ENCODE data around the gene CREB3L1. TPM values are rescaled to one million over a fixed set of nuclear protein-coding genes. Genes with fewer than 3 reads are reported as not detected.

CREB3L1 gene
- total and polyA plus RNA-seq, 4 experiments from 2014 or later: not detected

GRCh38 chr11:46333394-46333947, 56.0 kb downstream of the CREB3L1 start:
- POLR2A ChIA-PET (ENCODE audit: partially characterized antibody): interaction anchor here (0.6 to 9.8 kb wide), 8 partner anchors 14 to 415 kb away, joined by 3 to 262 read pairs (median 5); partner anchors contain the start of genes DGKZ and PEX16
- peak overlapping the region; percentile 42 for H3K27ac ChIP-seq (ENCODE audit: low read depth, low read length)

GRCh38 chr11:46334211-46334610, 56.7 kb downstream of the CREB3L1 start:
- Histone ChIP-seq H3K36me3 (ENCODE audit: insufficient read depth, low read length) (no peaks in the 10 kb centered on the region), H3K4me3 (ENCODE audit: low read length in 2 of 2) (peak overlapping the region in 1 of 2 donors; percentile 34), H3K27me3 (ENCODE audit: insufficient read depth, low read length) (no peaks in the 10 kb centered on the region), H3K4me1 (ENCODE audit: insufficient read depth, low read length) (peaks cover 86% of the 10 kb centered on the region), H3K27ac (ENCODE audit: low read depth, low read length) (no peak overlapping the region), H3K9me3 (ENCODE audit: control insufficient read depth in 1 of 2, low read length in 2 of 2) (no peaks in the 10 kb centered on the region)
- Mint-ChIP-seq H3K4me3 (peak overlapping the region; percentile 89 to 95 (median 90)), H3K4me1 (peaks cover 34 to 86% (median 68%) of the 10 kb centered on the region in 4 donors), H3K9me3 (no peaks in the 10 kb centered on the region), H3K27ac (peak overlapping the region in 2 of 7 donors; percentile 8 to 57), H3K27me3 (no peaks in the 10 kb centered on the region), H3K36me3 (peaks cover 0 to 3% of the 10 kb centered on the region in 2 donors)
- POLR2A ChIA-PET (ENCODE audit: partially characterized antibody): interaction anchor here (1.0 to 9.8 kb wide), 3 partner anchors 13 to 26 kb away, joined by 3 to 262 read pairs (median 53); partner anchors contain the start of gene DGKZ
- DNase-seq: no peak
- intact Hi-C loops (cut with micrococcal nuclease): loop anchor here (5.0 kb wide), 1 partner anchor 37 kb away; no protein-coding TSS in a partner anchor
- CTCF ChIA-PET (ENCODE audit: partially characterized antibody): interaction anchor here (1.1 to 11.9 kb wide), 3 partner anchors 10 to 22 kb away, joined by 3 to 187 read pairs (median 5); partner anchors contain the start of gene DGKZ

More at GRCh38 chr11:46333394-46333947, 56.0 kb downstream of the CREB3L1 start:
- Mint-ChIP-seq H3K9me3 (no peaks in the 10 kb centered on the region), H3K36me3 (peaks cover 0 to 3% of the 10 kb centered on the region in 2 donors), H3K27me3 (no peaks in the 10 kb centered on the region), H3K4me3 (peak overlapping the region; percentile 89 to 95 (median 90)), H3K4me1 (peaks cover 34 to 80% (median 64%) of the 10 kb centered on the region in 4 donors), H3K27ac (peak overlapping the region; percentile 41 to 92 (median 88))
- peak overlapping the region; percentile 34 to 54 for H3K4me3 ChIP-seq (ENCODE audit: low read length in 2 of 2)
- H3K27me3 ChIP-seq (ENCODE audit: insufficient read depth, low read length): no peaks in the 10 kb centered on the region
- no peaks in the 10 kb centered on the region for H3K9me3 ChIP-seq (ENCODE audit: control insufficient read depth in 1 of 2, low read length in 2 of 2)
- CTCF ChIA-PET (ENCODE audit: partially characterized antibody): interaction anchor here (1.1 to 11.9 kb wide), 7 partner anchors 10 to 94 kb away, joined by 3 to 187 read pairs (median 5); no protein-coding TSS in a partner anchor
- intact Hi-C loops (cut with micrococcal nuclease): loop anchor here (5.0 kb wide), 1 partner anchor 36 kb away; no protein-coding TSS in a partner anchor
- peaks cover 79% of the 10 kb centered on the region for H3K4me1 ChIP-seq (ENCODE audit: insufficient read depth, low read length)
- peak; percentile 36 to 55 (median 40) for DNase-seq
- H3K36me3 ChIP-seq (ENCODE audit: insufficient read depth, low read length): no peaks in the 10 kb centered on the region

GRCh38 chr11:46335271-46335670, 57.8 kb downstream of the CREB3L1 start:
- Mint-ChIP-seq H3K4me3 (peak overlapping the region in 5 of 8 donors; percentile 1 to 89 (median 43)), H3K27ac (peak overlapping the region in 5 of 7 donors; percentile 10 to 68 (median 32)), H3K27me3 (no peaks in the 10 kb centered on the region), H3K4me1 (peaks cover 29 to 86% (median 63%) of the 10 kb centered on the region in 4 donors), H3K36me3 (peaks cover 0 to 3% of the 10 kb centered on the region in 2 donors), H3K9me3 (no peaks in the 10 kb centered on the region)
- no peaks in the 10 kb centered on the region for H3K27me3 ChIP-seq (ENCODE audit: insufficient read depth, low read length)
- H3K36me3 ChIP-seq (ENCODE audit: insufficient read depth, low read length): no peaks in the 10 kb centered on the region
- ChIA-PET POLR2A (ENCODE audit: partially characterized antibody) (interaction anchor here (9.8 kb wide), 1 partner anchor 12 kb away, joined by 262 read pairs; the partner anchor contains the start of gene DGKZ), CTCF (ENCODE audit: partially characterized antibody) (interaction anchor here (1.1 to 11.9 kb wide), 4 partner anchors 9 to 23 kb away, joined by 3 to 187 read pairs (median 5); partner anchors contain the start of gene DGKZ)
- no peaks in the 10 kb centered on the region for H3K9me3 ChIP-seq (ENCODE audit: control insufficient read depth in 1 of 2, low read length in 2 of 2)
- no peak overlapping the region for H3K4me3 ChIP-seq (ENCODE audit: low read length in 2 of 2)
- H3K4me1 ChIP-seq (ENCODE audit: insufficient read depth, low read length): peaks cover 84% of the 10 kb centered on the region
- H3K27ac ChIP-seq (ENCODE audit: low read depth, low read length): no peak overlapping the region
- no peak for DNase-seq
- intact Hi-C loops (cut with micrococcal nuclease): no loop called here

GRCh38 chr11:46335890-46336562, 58.6 kb downstream of the CREB3L1 start:
- Mint-ChIP-seq H3K9me3 (no peaks in the 10 kb centered on the region), H3K27me3 (no peaks in the 10 kb centered on the region), H3K4me3 (peak overlapping the region in 6 of 8 donors; percentile 21 to 63 (median 45)), H3K36me3 (peaks cover 0 to 3% of the 10 kb centered on the region in 2 donors), H3K4me1 (peaks cover 21 to 85% (median 57%) of the 10 kb centered on the region in 4 donors), H3K27ac (peak overlapping the region in 5 of 7 donors; percentile 55 to 77 (median 67))
- peaks cover 80% of the 10 kb centered on the region for H3K4me1 ChIP-seq (ENCODE audit: insufficient read depth, low read length)
- no peaks in the 10 kb centered on the region for H3K27me3 ChIP-seq (ENCODE audit: insufficient read depth, low read length)
- H3K36me3 ChIP-seq (ENCODE audit: insufficient read depth, low read length): no peaks in the 10 kb centered on the region
- no peak overlapping the region for H3K27ac ChIP-seq (ENCODE audit: low read depth, low read length)
- DNase-seq: no peak
- no peaks in the 10 kb centered on the region for H3K9me3 ChIP-seq (ENCODE audit: control insufficient read depth in 1 of 2, low read length in 2 of 2)
- CTCF ChIA-PET (ENCODE audit: partially characterized antibody): interaction anchor here (1.2 to 11.9 kb wide), 2 partner anchors 11 to 24 kb away, joined by 5 to 187 read pairs; partner anchors contain the start of gene DGKZ
- intact Hi-C loops (cut with micrococcal nuclease): no loop called here
- no peak overlapping the region for H3K4me3 ChIP-seq (ENCODE audit: low read length in 2 of 2)
- POLR2A ChIA-PET (ENCODE audit: partially characterized antibody): interaction anchor here (9.8 kb wide), 1 partner anchor 11 kb away, joined by 262 read pairs; the partner anchor contains the start of gene DGKZ

- no peaks in the 10 kb centered on the region for H3K9me3 ChIP-seq (ENCODE audit: control insufficient read depth in 1 of 2, low read length in 2 of 2)
- H3K27ac ChIP-seq (ENCODE audit: low read depth, low read length): no peak overlapping the region
- intact Hi-C loops (cut with micrococcal nuclease): no loop called here
- H3K36me3 ChIP-seq (ENCODE audit: insufficient read depth, low read length): no peaks in the 10 kb centered on the region
- peak overlapping the region in 5 of 7 donors; percentile 58 to 75 (median 72) for H3K27ac Mint-ChIP-seq
- H3K27me3 Mint-ChIP-seq: no peaks in the 10 kb centered on the region
- no peak overlapping the region for H3K4me3 ChIP-seq (ENCODE audit: low read length in 2 of 2)
- ChIA-PET CTCF (ENCODE audit: partially characterized antibody) (interaction anchor here (1.2 to 11.9 kb wide), 2 partner anchors 10 to 24 kb away, joined by 5 to 187 read pairs; partner anchors contain the start of gene DGKZ), POLR2A (ENCODE audit: partially characterized antibody) (interaction anchor here (9.8 kb wide), 1 partner anchor 11 kb away, joined by 262 read pairs; the partner anchor contains the start of gene DGKZ)
- H3K9me3 Mint-ChIP-seq: no peaks in the 10 kb centered on the region
- H3K36me3 Mint-ChIP-seq: peaks cover 0 to under 1% of the 10 kb centered on the region in 2 donors
- H3K4me3 Mint-ChIP-seq: peak overlapping the region in 3 of 8 donors; percentile 23 to 48 (median 47)
- peak in 1 of 5 donors; percentile 26 for DNase-seq
- H3K27me3 ChIP-seq (ENCODE audit: insufficient read depth, low read length): no peaks in the 10 kb centered on the region
- H3K4me1 ChIP-seq (ENCODE audit: insufficient read depth, low read length): peaks cover 80% of the 10 kb centered on the region
- H3K4me1 Mint-ChIP-seq: peaks cover 21 to 85% (median 57%) of the 10 kb centered on the region in 4 donors
Observed at GRCh38 chr11:46336563-46337180, 59.2 kb downstream of the CREB3L1 start.

- H3K9me3 ChIP-seq (ENCODE audit: control insufficient read depth in 1 of 2, low read length in 2 of 2): no peaks in the 10 kb centered on the region
- H3K27me3 ChIP-seq (ENCODE audit: insufficient read depth, low read length): no peaks in the 10 kb centered on the region
- Mint-ChIP-seq H3K36me3 (no peaks in the 10 kb centered on the region), H3K4me3 (peak overlapping the region in 1 of 8 donors; percentile 27), H3K27ac (peak overlapping the region in 2 of 7 donors; percentile 68 to 77), H3K9me3 (no peaks in the 10 kb centered on the region), H3K27me3 (no peaks in the 10 kb centered on the region), H3K4me1 (peaks cover 25 to 88% (median 62%) of the 10 kb centered on the region in 4 donors)
- H3K4me3 ChIP-seq (ENCODE audit: low read length in 2 of 2): no peak overlapping the region
- no peak overlapping the region for H3K27ac ChIP-seq (ENCODE audit: low read depth, low read length)
- peaks cover 82% of the 10 kb centered on the region for H3K4me1 ChIP-seq (ENCODE audit: insufficient read depth, low read length)
- no peaks in the 10 kb centered on the region for H3K36me3 ChIP-seq (ENCODE audit: insufficient read depth, low read length)
- POLR2A ChIA-PET (ENCODE audit: partially characterized antibody): interaction anchor here (1.7 kb wide), 1 partner anchor 10 kb away, joined by 5 read pairs; the partner anchor contains the start of gene DGKZ
- intact Hi-C loops (cut with micrococcal nuclease): no loop called here
- CTCF ChIA-PET (ENCODE audit: partially characterized antibody): no interaction called here
- DNase-seq: no peak
Observed at GRCh38 chr11:46337626-46338345, 60.3 kb downstream of the CREB3L1 start.

All from CD4-positive, alpha-beta memory T cell (primary cell).